Upper lobe of left lung (tissue), 6 donors: Measurements from ENCODE around the gene MYH9. TPM values are rescaled to one million over a fixed set of nuclear protein-coding genes. Genes with fewer than 3 reads are reported as not detected.

Experiments used
- ATAC-seq, 2 donors: fragments of 200-7000 bp; cut with Tn5 transposase; one replicate each; pipeline ENCODE4 v1.9.1; 2022; ENCODE audit warnings: mild to moderate bottlenecking in 2 of 2, moderate library complexity in 2 of 2; ENCODE audit not compliant: low FRiP score in 2 of 2
- DNase-seq, 2 donors: peaks; one replicate each; pipeline ENCODE4 v3.0.0-alpha.2; 2019 to 2020
- H3K27ac ChIP-seq, 4 donors: fragments of 200-600 bp; sonication (generic); one replicate each; pipeline ENCODE4 v1.5.1; 2016 to 2019
- H3K27me3 ChIP-seq, 4 donors: fragments of 200-600 bp; sonication (generic); one replicate each; pipeline ENCODE4 v1.5.1; 2017 to 2019
- H3K36me3 ChIP-seq, 4 donors: fragments of 200-600 bp; sonication (generic); one replicate each; pipeline ENCODE4 v1.5.1; 2016 to 2019
- H3K4me1 ChIP-seq, 4 donors: fragments of 200-600 bp; sonication (generic); one replicate each; pipeline ENCODE4 v1.5.1; 2018 to 2019
- H3K4me3 ChIP-seq, 4 donors: fragments of 200-600 bp; sonication (generic); one replicate each; pipeline ENCODE4 v1.5.1; 2017 to 2019; ENCODE audit warnings: mild to moderate bottlenecking in 2 of 4, moderate library complexity in 1 of 4
- H3K9me3 ChIP-seq, 4 donors: fragments of 200-600 bp; sonication (generic); one replicate each; pipeline ENCODE4 v1.5.1; 2018 to 2019
- EP300 ChIP-seq, 4 donors: sonication (generic); formaldehyde crosslinking; IDR thresholded peaks; one replicate each; pipeline ENCODE4 v1.5.1; 2017; ENCODE audit warnings: antibody characterized with exemption in 4 of 4, control low read depth in 2 of 4
- POLR2A ChIP-seq, 4 donors: fragments of 450-650 bp; IDR thresholded peaks; one replicate each; pipeline ENCODE4 v1.5.1; 2016 to 2017; ENCODE audit warnings: antibody characterized with exemption in 4 of 4, mild to moderate bottlenecking in 2 of 4
- POLR2AphosphoS5 ChIP-seq, 2 donors: sonication (generic); formaldehyde crosslinking; IDR thresholded peaks; one replicate each; pipeline ENCODE4 v1.5.1; 2017; ENCODE audit warnings: antibody characterized with exemption in 2 of 2
- WGBS, 2 donors: methylation state at CpG; one replicate each; pipeline ENCODE4 v1.1.5; 2017 to 2018; 5-methylcytosine and 5-hydroxymethylcytosine counted together
- total RNA-seq, 6 donors: library from RNA; depleted of rRNA in 4 of 6; stranded (reverse); fragments of >200 nt in 4 of 6; gene quantifications; one replicate each; pipeline versions ENCODE4 v1.1.0 to v1.2.1, GENCODE V29; 2016 to 2021
- TF ChIP-seq, protein P1 (sequence below), 6 experiments: fragments of 450-650 bp in 4 of 6; fragments of 200-600 bp in 2 of 6; sonication (generic) in 2 of 6; IDR thresholded peaks; one replicate each; pipeline ENCODE4 v1.5.1; 2016 to 2019; ENCODE audit warnings: antibody characterized with exemption in 6 of 6
- donor health status: DM: no; HTN: no; CAD: no; lungs with moderate emphysema.
- donor health status: DM: no; HTN: yes; CAD: no; lungs with severe emphysema.

The MYH9 gene
- total RNA-seq, 6 donors from 2014 or later = 486 to 925 (median 599) TPM

DNA sequence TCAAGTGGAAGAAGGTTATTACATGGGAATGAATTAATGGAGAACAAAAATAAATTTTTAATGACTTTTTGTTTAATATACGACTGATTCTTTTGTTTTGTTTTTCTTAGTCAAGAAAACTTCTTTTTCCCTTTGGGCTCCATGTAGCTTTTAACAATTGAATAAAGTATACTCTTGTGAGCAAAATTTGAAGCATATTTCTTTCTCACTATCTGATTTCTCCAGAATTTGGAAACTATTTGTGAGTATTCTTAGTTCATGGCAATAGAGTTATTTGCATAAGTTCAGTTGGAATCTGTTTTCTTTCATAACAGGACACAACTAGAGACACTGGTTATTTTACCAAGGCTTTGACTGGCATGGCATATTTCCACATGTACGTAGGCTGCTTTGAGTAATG lies 138.6 kb downstream of the MYH9 start:
- no peaks in the 10 kb centered on the region for H3K36me3 ChIP-seq
- TF ChIP-seq POLR2A (IDR thresholded peaks at IDR 0.05) (no peak), EP300 (IDR thresholded peaks at IDR 0.05) (no peak), POLR2AphosphoS5 (IDR thresholded peaks at IDR 0.05) (no peak)
- TF ChIP-seq, protein P1, sequence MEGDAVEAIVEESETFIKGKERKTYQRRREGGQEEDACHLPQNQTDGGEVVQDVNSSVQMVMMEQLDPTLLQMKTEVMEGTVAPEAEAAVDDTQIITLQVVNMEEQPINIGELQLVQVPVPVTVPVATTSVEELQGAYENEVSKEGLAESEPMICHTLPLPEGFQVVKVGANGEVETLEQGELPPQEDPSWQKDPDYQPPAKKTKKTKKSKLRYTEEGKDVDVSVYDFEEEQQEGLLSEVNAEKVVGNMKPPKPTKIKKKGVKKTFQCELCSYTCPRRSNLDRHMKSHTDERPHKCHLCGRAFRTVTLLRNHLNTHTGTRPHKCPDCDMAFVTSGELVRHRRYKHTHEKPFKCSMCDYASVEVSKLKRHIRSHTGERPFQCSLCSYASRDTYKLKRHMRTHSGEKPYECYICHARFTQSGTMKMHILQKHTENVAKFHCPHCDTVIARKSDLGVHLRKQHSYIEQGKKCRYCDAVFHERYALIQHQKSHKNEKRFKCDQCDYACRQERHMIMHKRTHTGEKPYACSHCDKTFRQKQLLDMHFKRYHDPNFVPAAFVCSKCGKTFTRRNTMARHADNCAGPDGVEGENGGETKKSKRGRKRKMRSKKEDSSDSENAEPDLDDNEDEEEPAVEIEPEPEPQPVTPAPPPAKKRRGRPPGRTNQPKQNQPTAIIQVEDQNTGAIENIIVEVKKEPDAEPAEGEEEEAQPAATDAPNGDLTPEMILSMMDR (IDR thresholded peaks at IDR 0.05) = no peak
- H3K27me3 ChIP-seq = no peaks in the 10 kb centered on the region
- H3K4me1 ChIP-seq = peaks cover 15 to 18% (median 15%) of the 10 kb centered on the region in 4 donors
- H3K27ac ChIP-seq = no peak overlapping the region
- no peak overlapping the region for H3K4me3 ChIP-seq
- no peaks in the 10 kb centered on the region for H3K9me3 ChIP-seq
- DNase-seq (no peak), ATAC-seq (no peak)
- 88 to 94% methylated on average over 2 of the region's 2 CpGs for WGBS, 2 donors

DNA sequence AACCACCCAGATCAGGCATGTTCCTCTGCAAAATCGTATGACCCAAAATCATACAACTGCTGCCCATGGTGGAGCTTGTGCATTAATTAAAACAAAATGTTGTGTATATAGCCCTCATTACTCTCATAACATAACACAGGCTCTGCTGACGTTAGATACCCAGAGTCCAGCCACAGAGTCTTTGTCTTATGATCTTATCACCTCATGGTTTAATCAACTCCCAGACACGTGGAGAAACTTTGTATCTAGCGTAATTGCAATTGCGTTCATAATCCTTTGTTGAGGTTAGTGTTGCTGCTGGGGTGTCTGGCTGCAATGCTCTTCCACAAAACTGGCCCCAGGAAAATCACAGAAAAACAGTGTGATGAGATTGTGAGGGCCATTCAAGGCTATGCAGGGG lies 139.8 kb downstream of the MYH9 start:
- no peak overlapping the region for H3K27ac ChIP-seq

DNA sequence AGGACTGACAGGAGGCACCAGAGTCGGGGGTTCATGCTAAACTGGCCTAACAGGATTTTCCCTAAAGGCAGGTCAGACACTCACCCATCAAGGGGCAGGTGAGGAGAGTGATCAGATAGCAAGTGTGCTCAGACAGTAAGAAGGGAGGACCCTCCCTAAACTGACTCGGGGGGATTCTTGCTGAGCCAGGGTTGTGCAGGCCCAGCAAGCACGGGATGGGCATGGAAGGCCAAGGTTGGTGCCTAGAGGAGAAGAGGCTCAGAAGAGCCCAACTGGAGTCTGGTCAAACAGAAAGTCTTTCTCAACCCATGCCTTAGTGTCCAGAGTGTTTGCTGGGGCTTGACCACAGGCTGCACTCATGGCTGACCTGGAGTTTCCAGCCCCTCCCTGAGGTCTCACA lies 141.0 kb downstream of the MYH9 start:
- no peak for ATAC-seq

More for the DNA sequence above, 139.8 kb downstream of the MYH9 start:
- 55 to 65% methylated on average over 5 of the region's 5 CpGs for WGBS, 2 donors
- ATAC-seq (no peak), DNase-seq (no peak)
- Histone ChIP-seq H3K4me3 (no peak overlapping the region), H3K4me1 (peaks cover 5 to 8% (median 7%) of the 10 kb centered on the region in 4 donors), H3K27me3 (no peaks in the 10 kb centered on the region), H3K36me3 (no peaks in the 10 kb centered on the region), H3K9me3 (no peaks in the 10 kb centered on the region)
- TF ChIP-seq EP300 (IDR thresholded peaks at IDR 0.05) (no peak), POLR2AphosphoS5 (IDR thresholded peaks at IDR 0.05) (no peak), POLR2A (IDR thresholded peaks at IDR 0.05) (no peak)
- TF ChIP-seq, protein P1 (IDR thresholded peaks at IDR 0.05) = no peak

DNA sequence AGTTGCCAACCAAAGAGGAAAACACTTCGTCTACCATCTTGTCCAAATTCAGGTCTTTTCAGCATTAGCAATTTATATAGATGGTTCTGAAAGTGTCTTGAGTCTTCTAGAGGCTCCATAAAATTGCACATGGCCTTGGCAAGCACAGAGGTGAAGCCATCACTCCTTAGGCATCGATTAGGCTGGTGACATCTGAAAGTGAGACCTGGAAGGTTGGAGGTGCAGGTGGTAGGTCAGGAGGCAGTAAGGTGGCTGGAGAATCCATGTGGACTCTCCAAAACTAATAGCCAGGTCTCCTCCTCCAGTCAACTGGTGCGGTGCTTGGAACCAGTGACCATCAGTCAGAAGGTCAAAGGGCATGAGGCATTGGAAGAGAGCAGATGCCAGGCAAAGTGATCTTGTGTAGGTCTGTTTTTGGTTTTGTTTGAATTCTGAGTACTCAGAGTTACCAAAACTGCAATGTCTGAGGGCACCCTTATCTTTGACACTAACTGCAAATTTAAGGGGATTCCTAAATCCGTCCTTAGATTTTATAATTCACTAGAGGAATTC lies 141.9 kb downstream of the MYH9 start:
- Histone ChIP-seq H3K27ac (no peak overlapping the region), H3K9me3 (no peaks in the 10 kb centered on the region), H3K27me3 (no peaks in the 10 kb centered on the region), H3K4me1 (peaks cover 0 to 4% (median 2%) of the 10 kb centered on the region in 4 donors), H3K36me3 (no peaks in the 10 kb centered on the region), H3K4me3 (no peak overlapping the region)
- TF ChIP-seq, protein P1 (IDR thresholded peaks at IDR 0.05) = no peak
- TF ChIP-seq EP300 (IDR thresholded peaks at IDR 0.05) (no peak), POLR2A (IDR thresholded peaks at IDR 0.05) (no peak), POLR2AphosphoS5 (IDR thresholded peaks at IDR 0.05) (no peak)
- no peak for ATAC-seq
- no peak for DNase-seq
- WGBS, 2 donors = 64 to 77% methylated on average over 4 of the region's 4 CpGs

More for the DNA sequence above, 141.0 kb downstream of the MYH9 start:
- no peaks in the 10 kb centered on the region for H3K27me3 ChIP-seq
- H3K36me3 ChIP-seq = no peaks in the 10 kb centered on the region
- peaks cover 0 to 4% (median 2%) of the 10 kb centered on the region in 4 donors for H3K4me1 ChIP-seq
- H3K27ac ChIP-seq = no peak overlapping the region
- no peaks in the 10 kb centered on the region for H3K9me3 ChIP-seq
- H3K4me3 ChIP-seq = no peak overlapping the region
- TF ChIP-seq, protein P1 (IDR thresholded peaks at IDR 0.05) = no peak
- TF ChIP-seq EP300 (IDR thresholded peaks at IDR 0.05) (no peak), POLR2AphosphoS5 (IDR thresholded peaks at IDR 0.05) (no peak), POLR2A (IDR thresholded peaks at IDR 0.05) (no peak)
- DNase-seq = no peak
- 80 to 81% methylated on average over 3 of the region's 3 CpGs for WGBS, 2 donors
